ENCODE measurements around the gene WNK2. TPM values are rescaled to one million over a fixed set of nuclear protein-coding genes. Genes with fewer than 3 reads are reported as not detected.

Gene WNK2
- total and polyA plus RNA-seq, 2 of the 4 experiments (the other 2 are of a cell fraction), result not detected

- BruUV-seq (replicated peaks), result no TSS peak
- Histone ChIP-seq H3K4me1 (ENCODE audit: control insufficient read depth, insufficient read depth, low read length) (no peaks in the 10 kb centered on the region), H3K56ac (ENCODE audit: extremely low read depth, insufficient read depth, low read length) (no peak overlapping the region), H4K8ac (ENCODE audit: low read depth in 2 of 2, low read length in 2 of 2) (no peak overlapping the region), H2BK5ac (ENCODE audit: low read depth, low read length, poor library complexity, severe bottlenecking) (no peak overlapping the region), H4K91ac (ENCODE audit: insufficient read depth, low read depth, low read length) (no peak overlapping the region), H3K9me1 (ENCODE audit: insufficient read depth, low read length) (no peaks in the 10 kb centered on the region), H3K27me3 (ENCODE audit: control insufficient read depth, insufficient read depth, low read length) (no peaks in the 10 kb centered on the region; the same call in 1 of the 2 replicates), H2BK15ac (ENCODE audit: low read depth, low read length) (no peak overlapping the region), H3K36me3 (ENCODE audit: control insufficient read depth, insufficient read depth, low read length) (no peaks in the 10 kb centered on the region), H2BK120ac (ENCODE audit: low read depth, low read length) (no peak overlapping the region), H4K5ac (ENCODE audit: low read depth, low read length) (no peak overlapping the region), H3K18ac (ENCODE audit: low read depth, low read length) (no peak overlapping the region), H4K20me1 (ENCODE audit: insufficient read depth, low read length) (no peaks in the 10 kb centered on the region), H2AFZ (replicated peaks; ENCODE audit: low read length, poor library complexity) (no peak overlapping the region), H3K27ac (ENCODE audit: insufficient read depth, low read length) (no peak overlapping the region), H3K79me1 (ENCODE audit: low read depth in 1 of 2, low read length in 2 of 2) (no peaks in the 10 kb centered on the region), H3K9ac (ENCODE audit: low read depth, low read length) (no peak overlapping the region), H3K9me3 (ENCODE audit: control insufficient read depth, insufficient read depth, low read length) (peaks cover 3% of the 10 kb centered on the region; the same call in 1 of the 2 replicates), H2BK20ac (ENCODE audit: low read depth, low read length) (no peak overlapping the region), H3K4me2 (ENCODE audit: low read depth, low read length) (no peak overlapping the region), H2AK9ac (replicated peaks; ENCODE audit: low read depth, low read length, poor library complexity) (no peak overlapping the region), H3K23ac (ENCODE audit: low read depth, low read length) (no peak overlapping the region), H2AK5ac (ENCODE audit: low read depth, low read length) (no peak overlapping the region), H3K14ac (replicated peaks; ENCODE audit: low read depth, low read length) (no peak overlapping the region), H3K4ac (ENCODE audit: low read depth, low read length) (no peak overlapping the region), H3K4me3 (ENCODE audit: insufficient read depth, low read depth, low read length) (no peak overlapping the region)
- TF ChIP-seq ELK1 (IDR thresholded peaks at IDR 0.05; ENCODE audit: borderline replicate concordance, low read depth, low read length) (no peak), RFX5 (IDR thresholded peaks at IDR 0.05; ENCODE audit: low read depth, low read length) (no peak)
- no peak for DNase-seq
- ChIA-PET POLR2A (ENCODE audit: unreplicated experiment) (no interaction called here), CTCF (interaction anchor here (0.6 kb wide), 1 partner anchor 33 kb away, joined by 5 read pairs; no protein-coding TSS in a partner anchor)
- in situ Hi-C loops (cut with MboI; ENCODE audit: low sequenced_read_pairs) (no loop called here), intact Hi-C loops (cut with micrococcal nuclease) (no loop called here), dilution Hi-C loops (cut with HindIII; ENCODE audit: low sequenced_read_pairs, unreplicated experiment) (no loop called here)
- WGBS, 2 experiments (ENCODE audit: extremely low coverage in 2 of 2, insufficient read length in 1 of 2), result no CpG with 5 or more reads among the region's 2 CpGs
- ATAC-seq (ENCODE audit: low read depth), result no peak
Measured at GRCh38 chr9:93364734-93365426, 180.9 kb downstream of the WNK2 start.

Measured in IMR-90 (cell line).